ENCODE data around the gene WARS2.

The WARS2 gene

DNA sequence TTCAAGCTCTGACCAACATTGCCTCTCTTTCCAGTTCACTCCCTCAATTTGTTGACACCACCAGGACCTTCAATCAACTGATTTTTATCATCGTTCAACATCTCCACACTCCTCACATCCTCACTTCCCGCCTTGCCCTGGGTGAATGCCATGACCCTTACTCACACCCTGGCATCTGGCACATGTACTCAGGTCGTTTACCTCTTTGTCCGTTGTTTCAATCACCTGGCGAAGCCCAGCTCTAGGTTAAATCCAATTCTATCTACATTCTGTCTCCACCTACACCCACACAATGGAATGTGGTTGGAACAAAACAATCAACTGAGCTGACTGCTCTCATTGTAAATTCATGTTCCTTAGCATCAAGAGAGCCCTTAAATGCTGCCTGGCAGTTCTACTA lies 128.1 kb downstream of the WARS2 start:
- DNase-seq: no peak

DNA sequence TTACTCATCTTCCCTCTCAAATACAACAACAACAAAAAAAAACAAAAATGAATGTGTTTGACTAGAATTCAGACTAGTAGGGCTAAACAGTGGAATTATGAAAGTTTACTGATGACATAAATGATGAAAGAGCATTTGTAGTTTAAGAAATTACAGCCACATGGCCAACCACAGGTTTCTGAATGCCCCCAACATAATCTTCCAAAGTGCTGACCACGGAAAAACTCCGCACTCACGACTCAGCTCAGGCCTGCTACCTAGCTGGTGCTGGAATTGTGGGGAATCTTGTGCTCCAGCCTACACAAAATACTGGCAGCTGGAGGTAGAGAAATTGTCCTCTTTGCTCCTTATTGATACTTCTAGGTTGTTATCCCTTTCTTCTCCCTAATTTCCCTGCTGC lies 128.7 kb downstream of the WARS2 start:
- peak; percentile 75 for DNase-seq

DNA sequence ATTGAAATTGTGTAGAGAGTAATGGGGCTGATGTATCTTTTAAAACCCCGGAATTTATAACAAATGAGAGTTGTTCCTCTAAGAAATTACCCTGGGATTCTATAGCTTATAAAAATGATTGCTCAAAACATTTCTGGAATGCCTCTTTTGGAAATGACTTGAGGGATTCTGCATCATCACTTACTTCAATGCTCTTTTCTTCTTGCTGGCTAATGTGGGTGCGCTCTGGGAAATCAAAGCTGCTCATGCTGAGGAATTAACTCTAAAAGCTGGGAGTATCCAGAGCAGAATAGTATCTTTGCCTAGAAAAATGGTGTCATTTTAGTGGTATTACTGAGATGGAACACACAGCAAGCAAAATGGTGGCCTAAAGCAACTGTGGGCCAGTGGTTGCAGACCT lies 129.3 kb downstream of the WARS2 start:
- DNase-seq: peak; percentile 41

DNA sequence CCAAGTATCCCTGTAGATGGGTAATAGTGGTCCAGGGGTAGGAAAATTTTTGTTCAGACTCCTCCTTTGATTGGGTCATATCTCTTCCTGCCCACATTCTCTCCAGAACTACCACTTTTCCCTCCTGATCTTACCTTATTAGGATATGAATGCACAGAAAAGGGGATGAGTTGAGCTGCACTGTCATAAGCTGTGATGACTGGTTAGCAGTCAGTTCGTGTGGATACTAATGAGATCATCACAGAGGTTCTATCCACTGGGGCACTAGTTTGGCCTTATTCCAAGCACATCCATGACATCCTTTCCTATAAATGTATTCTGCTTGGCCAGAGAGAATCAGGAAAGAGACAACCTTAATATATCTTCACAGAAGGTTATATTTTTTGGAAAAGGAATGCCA lies 130.3 kb downstream of the WARS2 start:
- DNase-seq: peak; percentile 82

DNA sequence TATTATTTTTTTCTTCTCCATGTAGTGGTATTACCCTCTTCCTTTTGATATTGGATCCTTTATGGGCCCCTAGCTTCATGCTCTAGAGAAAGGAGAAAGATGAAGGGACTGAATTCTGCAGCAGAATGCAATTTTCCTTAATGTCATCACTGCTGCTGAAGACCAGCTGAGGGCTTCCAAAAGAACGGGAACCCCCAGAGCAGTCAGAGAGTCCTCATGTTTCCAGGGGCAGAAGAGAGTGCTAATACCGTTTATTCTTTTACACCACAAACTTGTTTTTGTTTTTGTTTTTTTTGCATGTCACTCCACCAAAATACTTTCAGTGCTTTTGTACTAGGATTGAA lies 131.2 kb downstream of the WARS2 start:
- no peak for DNase-seq

DNA sequence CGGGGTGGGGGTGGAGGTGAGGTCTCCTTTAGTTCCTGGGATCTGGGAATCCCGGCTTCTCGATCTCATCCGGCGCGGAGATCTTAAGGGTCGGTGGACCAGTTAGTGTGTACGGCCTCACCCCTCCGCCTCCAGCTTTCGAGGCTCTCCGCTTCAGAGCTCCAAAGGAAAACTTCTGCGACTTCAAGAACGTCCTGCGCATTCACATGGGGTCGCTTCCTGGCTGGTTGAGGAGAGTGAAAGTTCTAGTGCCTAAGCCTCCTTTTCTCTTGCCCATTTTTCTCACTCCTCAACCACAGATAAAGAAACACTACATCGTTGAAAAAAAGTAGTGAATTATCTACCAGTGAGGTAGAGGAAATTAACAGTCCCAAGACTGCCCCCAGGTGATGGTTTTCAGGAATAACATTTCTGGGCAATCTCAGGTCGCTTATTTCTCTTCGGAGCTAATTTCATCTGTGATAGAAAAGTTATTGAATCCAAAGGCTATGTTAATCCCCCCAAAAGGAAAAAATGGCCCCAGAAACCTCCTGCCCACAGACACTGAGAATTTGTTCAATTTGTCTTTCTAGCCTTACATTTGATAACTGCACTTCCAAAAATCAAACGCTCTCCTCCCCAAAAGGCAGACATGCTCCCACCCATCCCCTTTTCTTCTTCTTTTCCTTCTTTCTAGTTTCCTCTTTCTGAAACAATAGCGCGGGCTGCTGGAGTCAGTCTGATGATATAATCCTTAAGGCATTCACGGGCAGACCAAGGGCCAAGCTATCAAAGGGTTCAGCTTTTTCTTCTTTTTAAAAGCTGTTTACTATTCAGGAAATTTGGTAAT lies 131.8 kb downstream of the WARS2 start:
- DNase-seq: peak; percentile 83

DNA sequence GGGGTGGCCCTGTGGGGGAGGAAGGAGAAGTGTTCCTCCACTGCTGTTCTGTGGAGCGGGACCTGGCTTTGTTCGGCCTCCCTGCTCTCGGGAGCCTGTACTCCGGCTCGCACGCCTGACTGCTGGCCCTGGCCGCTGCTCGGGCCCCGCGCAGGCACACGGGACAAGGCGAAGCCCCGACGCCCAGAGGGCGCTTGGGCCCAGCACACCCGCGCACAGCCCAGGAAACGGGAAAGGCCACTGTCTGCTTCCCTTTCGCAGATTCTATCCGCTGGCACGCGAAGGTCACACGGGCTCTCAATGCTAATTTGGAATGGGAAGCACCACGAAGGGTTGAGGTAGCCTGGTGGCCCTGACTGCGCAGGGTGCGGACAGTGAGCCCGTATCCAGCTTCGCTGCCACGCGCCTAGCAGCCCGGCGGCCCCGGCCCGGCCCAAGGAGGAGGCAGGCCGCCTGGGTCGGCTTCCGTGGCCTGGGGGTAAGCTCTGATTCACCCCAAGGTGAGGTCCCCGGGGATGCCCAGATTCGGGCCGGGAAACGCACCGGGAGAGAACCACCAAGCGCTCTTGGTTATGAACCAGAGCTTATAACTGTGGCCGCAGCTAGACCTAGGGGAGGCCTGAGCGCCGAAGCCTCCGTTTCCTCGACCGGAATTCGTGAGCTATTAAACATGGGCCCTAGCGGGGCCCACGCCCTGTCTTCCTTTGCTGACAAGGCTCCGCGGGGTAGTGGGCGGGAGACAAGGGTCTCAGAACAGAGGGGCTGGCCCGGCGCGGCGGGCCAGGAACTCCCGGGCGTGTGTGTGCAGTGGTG lies 132.6 kb downstream of the WARS2 start:
- no peak for DNase-seq

DNA sequence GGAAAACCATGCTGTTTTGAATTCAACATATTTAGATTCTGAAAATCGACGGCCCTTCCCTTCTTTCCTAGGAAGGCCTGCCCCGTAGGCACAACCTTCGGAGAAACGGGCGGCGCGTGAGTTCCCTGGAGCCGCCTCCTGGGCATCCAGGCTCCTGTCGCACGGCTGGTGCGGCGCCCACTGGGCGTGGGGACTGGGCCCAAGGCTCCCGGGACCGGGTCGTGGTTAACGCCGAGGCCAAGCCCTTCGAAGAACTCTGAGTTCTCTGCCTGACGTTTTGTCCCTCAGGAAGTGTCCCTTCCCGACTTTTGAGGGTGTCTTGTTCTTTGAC lies 133.1 kb downstream of the WARS2 start:
- DNase-seq: no peak

DNA sequence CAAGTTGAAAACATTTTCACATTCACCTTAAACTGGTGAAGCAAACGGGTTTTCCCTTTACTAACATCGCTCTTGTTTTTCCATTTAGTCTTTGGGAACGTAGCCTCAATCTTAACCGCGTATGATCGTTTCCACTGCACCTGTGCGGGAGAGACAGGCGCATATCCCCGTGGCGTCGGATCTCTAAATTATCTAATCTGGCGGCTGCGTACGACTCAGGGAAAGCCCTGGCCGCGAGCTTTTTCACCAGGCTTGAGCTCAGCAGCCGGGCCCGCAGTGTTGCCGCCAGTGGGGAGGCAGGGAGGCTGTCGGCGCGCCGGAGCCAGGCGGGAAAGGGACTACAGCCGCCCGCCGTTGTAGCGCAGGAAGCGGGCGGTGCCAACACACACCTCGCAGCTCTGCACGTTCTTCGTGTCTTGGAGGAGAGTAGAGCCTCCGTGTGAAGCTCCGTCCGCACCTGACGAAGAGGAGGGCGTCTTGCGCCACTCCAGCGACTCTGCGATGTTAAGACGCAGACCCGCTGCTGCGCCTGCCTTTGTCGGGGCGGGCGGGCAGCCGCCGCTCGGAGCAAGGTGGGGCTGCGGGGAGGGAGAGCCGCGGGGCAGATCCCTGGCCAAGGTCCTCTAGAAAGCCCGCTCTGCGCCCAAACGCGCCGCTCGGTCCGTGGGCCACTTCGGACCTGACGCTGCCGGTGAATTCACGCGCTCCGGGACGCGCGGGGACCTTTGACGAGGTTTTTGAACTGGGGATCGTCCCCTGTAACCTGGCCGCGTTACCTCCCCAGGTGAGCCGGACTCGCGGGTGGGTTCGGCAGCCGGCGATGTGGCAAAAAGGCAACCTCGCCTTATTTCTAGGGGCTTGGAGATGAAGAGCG lies 133.8 kb downstream of the WARS2 start:
- no peak for DNase-seq

DNA sequence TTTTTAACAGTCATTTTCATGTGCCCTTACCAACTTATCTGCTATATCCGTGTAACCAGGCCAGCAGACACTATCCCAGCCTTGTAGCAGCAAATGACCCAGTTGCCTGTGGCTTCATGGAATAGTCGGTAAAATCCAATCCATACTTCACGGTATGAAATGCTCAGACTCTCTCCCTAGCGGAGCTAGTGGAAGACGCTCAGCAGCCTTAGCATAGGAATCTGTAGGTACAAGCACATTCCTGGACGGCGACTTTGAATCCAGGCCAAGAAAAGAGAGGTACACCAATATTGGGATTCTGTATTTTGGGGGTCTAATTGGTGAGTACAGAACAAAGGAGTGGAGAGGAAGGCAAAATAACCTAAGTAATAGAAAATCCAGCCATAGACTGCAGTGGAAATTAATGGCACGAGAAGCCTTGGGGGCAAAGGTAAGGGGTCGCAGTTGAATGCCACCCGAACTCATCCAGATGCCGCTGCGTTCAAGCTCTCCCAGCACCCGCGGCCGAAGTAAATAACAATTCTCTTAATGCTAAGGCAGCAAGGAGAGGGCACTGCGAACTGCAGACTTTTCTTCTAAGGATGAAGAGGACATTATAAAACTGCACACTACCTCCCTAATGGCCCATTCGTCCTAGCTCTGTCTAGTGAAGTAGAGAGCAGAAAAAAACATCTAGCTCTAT lies 134.6 kb downstream of the WARS2 start:
- DNase-seq: no peak

DNA sequence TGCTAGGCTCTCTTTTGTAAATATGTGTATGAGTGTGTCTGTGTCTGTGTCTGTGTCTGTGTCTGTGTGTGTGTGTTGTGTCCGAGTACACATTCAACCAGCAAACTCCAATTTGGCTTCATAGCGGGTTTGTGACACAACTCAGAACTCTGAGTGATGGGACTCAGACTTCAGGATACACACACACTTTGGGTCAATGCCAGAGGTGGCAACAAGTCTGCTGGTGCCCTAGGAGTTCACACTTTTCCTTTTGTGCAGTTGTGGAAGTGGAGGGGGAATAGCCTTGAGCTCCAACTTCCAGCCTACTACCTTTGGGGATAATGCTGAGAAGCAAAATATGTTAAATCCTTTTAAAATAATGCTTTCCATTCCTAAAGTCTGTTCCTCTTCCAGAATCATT lies 135.7 kb downstream of the WARS2 start:
- no peak for DNase-seq

DNA sequence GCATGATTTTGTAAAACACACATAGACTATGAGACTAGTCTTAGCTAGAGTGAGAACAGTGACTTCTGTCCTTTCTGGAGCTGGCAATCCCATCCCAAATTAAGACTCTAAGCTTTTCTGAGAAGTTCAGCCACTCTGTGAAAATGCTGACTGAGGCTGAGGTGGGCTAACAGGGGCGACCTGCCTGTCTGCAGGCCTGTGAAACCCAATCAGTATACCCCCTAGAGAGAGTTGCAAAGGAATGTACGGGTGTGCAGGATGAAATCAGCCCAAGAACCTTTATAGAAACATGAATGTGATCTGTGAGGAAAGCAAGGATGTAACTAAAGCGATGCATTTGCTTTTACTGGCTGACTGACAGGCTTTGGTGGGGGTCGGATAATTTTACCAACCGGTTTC lies 136.3 kb downstream of the WARS2 start:
- DNase-seq: peak; percentile 12

DNA sequence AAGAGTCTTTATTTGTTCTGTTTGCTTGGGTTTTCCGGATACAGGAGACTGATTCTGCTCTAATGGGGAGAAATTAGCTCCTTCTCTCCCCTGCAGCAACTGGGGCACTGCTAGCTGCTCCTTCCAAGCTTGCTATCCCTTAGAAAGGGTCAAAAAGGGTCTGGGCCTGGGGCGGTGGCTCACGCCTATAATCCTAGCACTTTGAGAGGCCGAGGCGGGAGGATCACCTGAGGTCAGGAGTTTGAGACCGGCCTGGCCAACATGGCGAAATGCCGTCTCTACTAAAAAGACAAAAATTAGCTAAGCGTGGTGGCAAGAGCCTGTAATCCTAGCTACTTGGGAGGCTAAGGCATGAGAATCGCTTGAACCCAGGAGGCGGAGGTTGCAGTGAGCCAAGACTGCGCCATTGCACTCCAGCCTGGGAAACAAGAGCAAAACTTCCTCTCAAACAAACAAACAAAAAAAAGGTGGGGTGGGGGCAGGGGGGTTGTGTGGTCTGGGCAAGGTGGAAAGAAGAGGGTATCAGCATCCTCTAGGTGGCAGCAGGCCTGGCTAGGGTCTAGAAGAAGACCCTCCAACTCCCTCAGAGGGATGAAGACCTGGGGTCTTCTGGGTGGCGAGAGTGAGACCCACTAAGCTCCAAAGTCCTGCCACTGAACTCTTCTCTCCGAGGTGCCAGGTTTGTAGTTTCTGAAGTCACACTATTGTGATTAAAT lies 136.9 kb downstream of the WARS2 start:
- DNase-seq: no peak

DNA sequence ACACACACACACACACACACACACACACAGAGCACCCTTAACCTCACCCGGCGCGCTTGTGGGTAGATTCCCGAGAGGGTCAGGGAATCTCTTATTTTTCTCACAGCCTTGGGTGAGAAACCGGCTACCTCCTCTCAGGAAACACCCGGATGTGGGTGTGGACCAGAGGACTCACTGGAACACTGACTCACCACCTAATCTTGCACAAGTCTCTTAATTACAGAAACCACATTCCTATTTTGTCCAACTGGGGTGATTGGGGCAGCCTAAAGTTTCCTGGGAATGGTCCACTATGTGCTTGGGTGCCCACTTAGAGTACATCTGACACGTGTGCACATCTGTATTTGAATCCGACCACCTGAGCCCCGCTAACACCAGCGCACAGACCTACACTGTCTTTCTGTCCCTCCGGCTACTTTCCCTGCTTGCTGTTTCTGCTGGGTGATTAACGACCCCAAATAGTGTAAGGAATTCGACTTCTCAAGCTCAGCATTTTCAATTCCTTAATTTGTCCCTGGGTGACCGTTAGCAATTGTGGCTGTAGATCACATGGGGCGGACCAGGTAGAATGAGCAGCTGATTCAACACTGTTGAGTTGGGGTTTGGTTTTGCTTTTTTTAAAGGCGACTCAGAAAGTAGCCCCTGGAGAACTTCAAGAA lies 138.3 kb downstream of the WARS2 start:
- DNase-seq: peak; percentile 90

DNA sequence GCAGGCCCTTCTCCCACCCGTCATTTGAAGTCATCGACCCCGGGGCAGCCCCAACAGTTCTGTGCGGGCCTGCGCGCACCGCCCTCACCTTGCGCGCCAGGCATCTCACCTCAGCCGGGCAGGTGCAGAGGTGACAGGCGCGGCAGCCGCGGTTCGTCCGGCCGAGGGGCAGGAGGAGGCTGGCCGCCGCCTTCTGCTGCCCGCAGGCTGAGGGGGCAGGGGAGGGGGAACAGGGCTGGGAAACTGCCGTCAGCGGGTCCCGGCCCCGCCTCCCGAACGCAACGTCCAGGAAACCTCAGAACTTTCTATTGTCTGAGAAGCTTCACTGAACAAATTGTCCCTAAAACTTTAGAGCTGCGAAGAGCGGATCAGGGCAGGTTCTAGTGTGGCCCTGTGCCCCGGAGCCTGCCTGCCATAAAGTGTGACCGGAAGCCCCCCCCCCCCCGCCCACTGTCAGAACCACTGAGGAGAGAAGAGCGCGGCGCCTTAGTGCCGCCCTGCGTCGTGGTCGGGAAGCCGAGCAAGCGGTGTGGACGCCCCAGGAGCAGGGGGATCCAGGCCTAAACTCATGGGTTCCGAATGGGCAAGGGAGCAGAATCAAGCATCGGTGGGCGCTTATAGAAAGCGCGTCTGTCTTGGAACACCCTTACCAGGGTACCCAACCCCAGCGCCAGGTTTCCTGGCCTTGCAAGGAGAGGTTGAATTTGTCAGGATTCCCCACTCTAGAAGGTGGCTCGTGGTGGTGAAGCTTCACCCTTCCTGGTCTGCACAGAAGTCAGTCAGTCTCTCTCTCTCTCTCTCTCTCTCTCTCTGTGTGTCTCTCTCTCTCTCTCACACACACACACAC lies 139.0 kb downstream of the WARS2 start:
- DNase-seq: no peak

DNA sequence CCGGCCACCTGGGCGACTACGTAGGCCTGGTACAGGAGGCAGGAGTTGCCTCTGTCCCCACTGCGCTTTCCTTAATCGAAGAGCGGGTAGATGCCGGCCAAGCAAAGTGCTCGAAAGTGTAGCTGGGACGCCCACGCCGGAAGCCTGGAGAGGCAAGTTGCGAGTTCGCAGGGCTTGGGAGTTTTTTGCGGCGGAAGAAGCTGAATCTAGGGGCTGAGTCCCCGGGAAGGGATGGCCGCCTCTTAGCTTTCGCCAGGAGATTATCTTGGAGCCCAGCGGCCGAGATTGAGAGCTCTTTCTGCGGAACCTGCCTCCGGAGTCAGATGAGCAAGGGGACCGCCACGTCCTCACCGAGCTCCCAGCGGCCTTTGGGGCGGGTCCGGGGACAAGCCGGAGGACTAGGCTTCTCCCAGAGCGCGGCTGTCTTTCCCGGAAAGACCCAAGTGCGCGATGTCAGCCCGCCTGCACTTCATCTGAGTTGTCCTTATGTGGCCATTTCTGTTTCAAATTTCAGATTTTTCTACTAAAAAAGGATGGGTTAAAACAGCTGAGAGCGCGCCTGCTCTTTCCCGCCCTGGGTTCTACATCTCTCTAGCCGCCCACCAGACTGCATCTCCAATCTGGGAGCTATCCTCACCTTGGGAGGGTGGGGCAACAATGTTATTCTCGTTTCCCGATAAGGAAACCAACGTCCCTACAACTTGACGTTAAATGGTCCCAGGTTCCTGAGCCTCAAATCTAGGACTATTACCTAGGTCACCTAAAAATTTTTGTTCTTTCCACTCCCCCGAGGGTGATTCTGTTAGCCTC lies 139.9 kb downstream of the WARS2 start:
- peak; percentile 12 for DNase-seq

DNA sequence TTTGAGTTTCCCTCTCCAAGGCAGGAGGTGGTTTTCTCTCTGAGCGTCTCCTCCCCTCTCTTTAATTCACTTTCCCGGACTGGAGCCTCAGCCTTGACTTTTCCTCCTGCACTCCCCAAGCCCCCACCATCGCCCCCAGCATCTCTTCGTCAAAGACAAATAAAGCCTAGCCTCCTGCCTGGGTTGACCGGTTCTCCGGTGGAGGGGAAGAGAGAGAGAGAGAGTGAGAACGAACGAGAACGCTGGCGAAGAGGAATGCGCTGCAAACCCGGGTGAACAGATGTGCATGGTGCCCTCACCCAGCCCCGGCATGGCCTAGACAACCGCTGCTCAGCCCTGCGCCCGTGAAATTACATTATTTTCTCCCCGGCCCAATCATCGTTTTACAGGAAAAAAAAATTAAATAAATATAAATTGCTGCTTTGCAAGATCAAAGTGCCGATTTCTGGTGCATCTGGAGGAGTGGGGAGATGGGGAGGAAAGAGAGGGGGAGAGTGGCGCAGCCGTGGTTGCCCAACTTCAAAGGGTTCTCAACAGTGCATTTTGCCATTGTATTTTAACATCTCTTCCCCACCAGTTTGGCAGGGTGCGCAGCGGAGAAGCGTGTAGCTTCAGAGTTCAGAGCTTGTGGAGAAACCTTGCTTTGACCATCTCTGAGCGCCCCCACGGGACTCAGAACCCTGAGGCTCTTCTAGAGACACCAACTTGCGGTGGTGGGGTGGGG lies 140.9 kb downstream of the WARS2 start:
- DNase-seq: no peak

DNA sequence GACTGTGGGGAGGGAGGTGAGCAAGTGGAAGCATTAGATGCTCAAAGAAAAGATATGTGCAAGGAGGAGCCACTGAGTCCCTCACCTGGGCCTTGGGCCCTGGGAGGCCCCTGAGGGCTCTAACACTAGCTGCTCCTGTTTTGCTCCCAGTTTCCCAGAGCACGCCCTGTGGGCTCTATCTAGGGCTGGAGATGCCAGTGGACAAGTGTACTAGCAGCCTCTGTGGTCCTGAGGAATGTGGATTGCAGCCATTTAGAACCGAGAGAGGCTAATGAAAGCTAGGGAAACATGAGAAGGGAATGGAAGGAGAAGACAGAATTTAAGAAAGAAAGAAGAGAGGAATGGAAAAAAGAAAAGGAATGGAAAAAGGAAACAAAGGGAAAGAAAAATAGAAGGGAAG lies 142.3 kb downstream of the WARS2 start:
- peak; percentile 31 for DNase-seq

DNA sequence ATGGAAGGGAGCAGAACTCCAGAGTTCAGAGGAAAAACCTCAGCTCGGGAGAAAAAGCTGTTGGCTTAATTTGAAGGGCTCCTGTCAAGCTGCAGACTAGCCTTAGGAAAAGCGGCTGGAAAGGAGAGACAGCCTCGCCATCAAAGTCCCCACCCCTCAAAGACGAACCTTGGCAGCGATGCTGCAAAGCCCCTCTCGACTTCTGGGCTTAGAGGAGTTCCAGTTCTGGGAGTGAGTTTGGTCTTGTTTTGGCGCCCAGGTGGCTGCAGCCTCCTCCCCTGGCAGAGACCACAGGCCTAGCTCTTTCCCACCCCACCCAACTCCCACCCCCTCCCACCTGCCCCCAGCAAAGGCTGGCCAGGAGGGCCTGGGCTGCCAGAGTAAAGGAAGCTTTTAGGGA lies 143.2 kb downstream of the WARS2 start:
- DNase-seq: no peak

Measured in fibroblast of skin of abdomen (primary cell).